ENCODE measurements around the gene GRK6. TPM values are rescaled to one million over a fixed set of nuclear protein-coding genes. Genes with fewer than 3 reads are reported as not detected.

GRK6 gene
- total RNA-seq, 2 experiments from 2014 or later: 186 to 192 TPM

DNA sequence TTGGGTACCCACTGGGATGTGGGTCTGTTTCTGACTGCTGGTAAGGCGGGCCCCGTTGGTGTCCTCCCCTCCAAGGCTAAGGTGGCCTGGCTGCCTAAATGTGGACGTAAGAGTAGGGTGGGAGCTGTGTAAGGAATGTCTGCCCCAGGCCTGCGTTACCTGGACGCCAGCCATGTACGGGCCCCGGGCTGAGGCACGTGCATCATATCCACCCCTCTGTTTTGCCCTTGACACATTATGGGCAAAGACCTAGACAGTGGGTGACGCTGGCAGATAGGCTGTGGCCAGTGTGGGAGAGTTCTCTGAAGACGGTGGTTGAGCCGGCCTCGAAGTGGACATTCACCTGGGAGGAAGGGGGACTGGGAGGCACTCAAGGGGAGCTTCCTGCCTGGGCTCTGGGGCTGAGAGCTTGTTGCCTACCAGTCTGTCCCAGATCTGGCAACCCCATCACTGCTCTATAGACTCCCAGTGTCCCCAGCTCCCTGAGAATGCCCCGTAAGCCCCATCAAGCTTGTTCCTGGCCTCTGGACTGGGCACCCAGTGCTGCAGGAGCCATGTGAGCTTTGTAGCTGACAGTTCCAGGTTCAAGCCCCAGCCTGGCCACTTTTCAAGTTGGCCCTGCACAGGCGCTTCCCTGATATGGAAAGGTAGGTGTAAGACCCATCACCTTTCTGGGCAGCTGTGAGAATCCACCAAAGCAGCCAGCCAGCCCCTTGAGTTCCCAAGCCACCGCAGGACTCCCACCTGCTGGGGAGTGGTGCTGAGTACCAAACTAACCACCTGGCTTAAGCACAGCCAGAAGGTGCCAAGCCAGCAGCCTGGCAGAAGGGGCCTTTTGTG is 16.9 kb downstream of the GRK6 start:
- intact Hi-C loops (cut with DNase I, micrococcal nuclease): no loop called here
- H3K4me3 Mint-ChIP-seq: no peak overlapping the region
- H3K36me3 Mint-ChIP-seq (ENCODE audit: low read depth): peaks cover 60% of the 10 kb centered on the region
- Histone ChIP-seq H3K27ac (ENCODE audit: low read depth in 1 of 2, low read length in 2 of 2) (peak overlapping the region; percentile 18 to 89), H3K36me3 (ENCODE audit: insufficient read depth, low read length) (peaks cover 45% of the 10 kb centered on the region), H3K9me3 (ENCODE audit: control insufficient read depth in 1 of 2, insufficient read depth in 1 of 2, low read length in 2 of 2) (no peaks in the 10 kb centered on the region), H3K27me3 (ENCODE audit: control insufficient read depth in 1 of 2, insufficient read depth in 2 of 2, low read length in 2 of 2) (no peaks in the 10 kb centered on the region), H3K4me1 (ENCODE audit: insufficient read depth, low read length) (peaks cover 92% of the 10 kb centered on the region), H3K4me3 (ENCODE audit: low read length) (no peak overlapping the region)
- no peaks in the 10 kb centered on the region for H3K9me3 Mint-ChIP-seq
- H3K4me1 Mint-ChIP-seq (ENCODE audit: low read depth): peaks cover 65% of the 10 kb centered on the region
- ATAC-seq (ENCODE audit: poor library complexity) (no peak), DNase-seq (peak in 2 of 14 experiments; percentile 11 to 38)
- no peaks in the 10 kb centered on the region for H3K27me3 Mint-ChIP-seq
- H3K27ac Mint-ChIP-seq: peak overlapping the region; percentile 88
- TF ChIP-seq, protein P1, sequence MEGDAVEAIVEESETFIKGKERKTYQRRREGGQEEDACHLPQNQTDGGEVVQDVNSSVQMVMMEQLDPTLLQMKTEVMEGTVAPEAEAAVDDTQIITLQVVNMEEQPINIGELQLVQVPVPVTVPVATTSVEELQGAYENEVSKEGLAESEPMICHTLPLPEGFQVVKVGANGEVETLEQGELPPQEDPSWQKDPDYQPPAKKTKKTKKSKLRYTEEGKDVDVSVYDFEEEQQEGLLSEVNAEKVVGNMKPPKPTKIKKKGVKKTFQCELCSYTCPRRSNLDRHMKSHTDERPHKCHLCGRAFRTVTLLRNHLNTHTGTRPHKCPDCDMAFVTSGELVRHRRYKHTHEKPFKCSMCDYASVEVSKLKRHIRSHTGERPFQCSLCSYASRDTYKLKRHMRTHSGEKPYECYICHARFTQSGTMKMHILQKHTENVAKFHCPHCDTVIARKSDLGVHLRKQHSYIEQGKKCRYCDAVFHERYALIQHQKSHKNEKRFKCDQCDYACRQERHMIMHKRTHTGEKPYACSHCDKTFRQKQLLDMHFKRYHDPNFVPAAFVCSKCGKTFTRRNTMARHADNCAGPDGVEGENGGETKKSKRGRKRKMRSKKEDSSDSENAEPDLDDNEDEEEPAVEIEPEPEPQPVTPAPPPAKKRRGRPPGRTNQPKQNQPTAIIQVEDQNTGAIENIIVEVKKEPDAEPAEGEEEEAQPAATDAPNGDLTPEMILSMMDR (IDR thresholded peaks at IDR 0.05): no peak
- CTCF ChIA-PET: interaction anchor here (1.5 to 16.6 kb wide), 4 partner anchors 11 to 53 kb away, joined by 6 to 352 read pairs (median 42); partner anchors contain the start of genes F12 and PFN3
- POLR2A ChIA-PET: interaction anchor here (0.6 to 15.3 kb wide), 6 partner anchors 11 to 87 kb away, joined by 3 to 661 read pairs (median 72); partner anchors contain the start of genes F12, GRK6 and PFN3

DNA sequence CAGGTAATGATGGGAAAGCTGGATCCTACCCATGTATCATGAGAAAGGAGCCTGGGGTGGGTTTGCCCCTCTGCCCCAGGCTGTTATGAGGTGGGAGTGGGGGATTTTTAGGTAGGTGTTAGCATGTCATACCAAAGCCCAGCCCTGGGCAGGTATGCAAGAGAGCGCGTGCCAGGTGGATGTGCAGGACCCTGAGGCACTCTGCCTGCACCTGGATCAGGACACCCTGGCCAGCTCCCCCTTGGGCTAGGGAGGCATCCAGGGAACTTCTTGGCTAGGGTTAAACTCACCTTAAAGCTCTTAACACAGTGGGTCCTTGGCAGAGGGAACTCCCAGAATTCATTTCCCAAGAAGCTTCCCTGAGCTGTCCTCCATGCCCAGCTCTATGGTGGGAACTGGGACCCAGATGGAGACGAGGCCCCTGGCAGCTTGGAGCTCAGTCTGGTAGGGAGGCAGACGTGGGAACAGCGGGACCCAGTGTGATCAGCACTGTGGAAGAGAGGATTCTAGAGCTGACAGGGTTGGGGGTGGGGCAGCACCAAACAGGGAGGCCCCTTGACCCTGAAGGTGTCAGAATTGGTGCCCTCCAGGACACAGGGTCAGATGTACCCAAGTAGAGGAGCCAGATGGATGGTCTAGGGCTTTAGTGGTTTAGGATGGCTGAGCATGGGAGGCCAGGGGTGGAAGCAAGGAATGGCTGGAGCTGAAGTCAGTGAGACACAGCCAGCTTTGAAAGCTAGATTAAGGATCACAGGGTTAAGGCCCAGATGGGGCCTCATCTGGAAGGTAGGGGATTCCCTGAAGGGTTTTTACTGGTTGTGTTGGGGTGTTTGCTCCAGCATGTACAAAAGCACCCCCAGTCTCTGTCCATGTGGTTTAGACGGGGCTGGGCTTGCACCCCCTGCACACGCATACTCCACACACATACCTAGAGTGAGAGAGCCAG is 17.9 kb downstream of the GRK6 start:
- no peaks in the 10 kb centered on the region for H3K9me3 Mint-ChIP-seq
- H3K27me3 ChIP-seq (ENCODE audit: control insufficient read depth in 1 of 2, insufficient read depth in 2 of 2, low read length in 2 of 2): no peaks in the 10 kb centered on the region
- TF ChIP-seq, protein P1 (IDR thresholded peaks at IDR 0.05): no peak
- DNase-seq (peak in 5 of 14 experiments; percentile 29 to 85 (median 30)), ATAC-seq (ENCODE audit: poor library complexity) (peak; percentile 24)
- intact Hi-C loops (cut with DNase I, micrococcal nuclease): loop anchor here (1.0 to 2.0 kb wide), 3 partner anchors 14 to 40 kb away; partner anchors contain the start of gene GRK6 (in 1 of the 2)
- peaks cover 87% of the 10 kb centered on the region for H3K4me1 ChIP-seq (ENCODE audit: insufficient read depth, low read length)
- peak overlapping the region; percentile 80 for H3K4me3 Mint-ChIP-seq
- peaks cover 37% of the 10 kb centered on the region for H3K36me3 ChIP-seq (ENCODE audit: insufficient read depth, low read length)
- no peaks in the 10 kb centered on the region for H3K9me3 ChIP-seq (ENCODE audit: control insufficient read depth in 1 of 2, insufficient read depth in 1 of 2, low read length in 2 of 2)
- no peaks in the 10 kb centered on the region for H3K27me3 Mint-ChIP-seq
- ChIA-PET POLR2A (interaction anchor here (1.1 to 15.3 kb wide), 7 partner anchors 10 to 88 kb away, joined by 3 to 661 read pairs (median 59); partner anchors contain the start of genes F12, GRK6 and PFN3), CTCF (interaction anchor here (1.5 to 16.6 kb wide), 5 partner anchors 10 to 75 kb away, joined by 6 to 352 read pairs (median 22); partner anchors contain the start of genes F12 and PFN3)
- peak overlapping the region; percentile 73 to 89 for H3K27ac ChIP-seq (ENCODE audit: low read depth in 1 of 2, low read length in 2 of 2)
- peaks cover 50% of the 10 kb centered on the region for H3K36me3 Mint-ChIP-seq (ENCODE audit: low read depth)
- no peak overlapping the region for H3K4me3 ChIP-seq (ENCODE audit: low read length)
- peak overlapping the region; percentile 88 for H3K27ac Mint-ChIP-seq
- H3K4me1 Mint-ChIP-seq (ENCODE audit: low read depth): peaks cover 61% of the 10 kb centered on the region

Data from CD4-positive, alpha-beta T cell (primary cell).